Panc1 (cell line): ENCODE measurements around the gene CPLX3.

Experiments used
- POLR2AphosphoS5 ChIP-seq: IDR thresholded peaks from 2 replicates; pipeline ENCODE4 v1.6.1; 2012; ENCODE audit warnings: mild to moderate bottlenecking, low read depth, low read length, moderate library complexity
- SIN3A ChIP-seq: IDR thresholded peaks from 2 replicates; pipeline ENCODE4 v1.6.1; 2012; ENCODE audit warnings: low read depth, mild to moderate bottlenecking, low read length, moderate library complexity, borderline replicate concordance; ENCODE audit not compliant: insufficient read depth
- TCF7L2 ChIP-seq: IDR thresholded peaks from 2 replicates; pipeline ENCODE4 v1.6.1; 2011; ENCODE audit warnings: mild to moderate bottlenecking, low read depth, low read length, inconsistent platforms
- TF ChIP-seq, protein P1 (sequence below): fragments of 450-650 bp; IDR thresholded peaks from 2 replicates; pipeline ENCODE4 v1.5.1; 2017; ENCODE audit warnings: mild to moderate bottlenecking
- TF ChIP-seq, protein P2 (sequence below), 2 experiments: IDR thresholded peaks; 2 replicates each; pipeline ENCODE4 v1.6.1; 2011 to 2012; ENCODE audit warnings: low read depth in 2 of 2, control low read depth in 1 of 2, low read length in 1 of 2, mild to moderate bottlenecking in 1 of 2, moderate library complexity in 1 of 2; ENCODE audit not compliant: insufficient read depth in 1 of 2

DNA sequence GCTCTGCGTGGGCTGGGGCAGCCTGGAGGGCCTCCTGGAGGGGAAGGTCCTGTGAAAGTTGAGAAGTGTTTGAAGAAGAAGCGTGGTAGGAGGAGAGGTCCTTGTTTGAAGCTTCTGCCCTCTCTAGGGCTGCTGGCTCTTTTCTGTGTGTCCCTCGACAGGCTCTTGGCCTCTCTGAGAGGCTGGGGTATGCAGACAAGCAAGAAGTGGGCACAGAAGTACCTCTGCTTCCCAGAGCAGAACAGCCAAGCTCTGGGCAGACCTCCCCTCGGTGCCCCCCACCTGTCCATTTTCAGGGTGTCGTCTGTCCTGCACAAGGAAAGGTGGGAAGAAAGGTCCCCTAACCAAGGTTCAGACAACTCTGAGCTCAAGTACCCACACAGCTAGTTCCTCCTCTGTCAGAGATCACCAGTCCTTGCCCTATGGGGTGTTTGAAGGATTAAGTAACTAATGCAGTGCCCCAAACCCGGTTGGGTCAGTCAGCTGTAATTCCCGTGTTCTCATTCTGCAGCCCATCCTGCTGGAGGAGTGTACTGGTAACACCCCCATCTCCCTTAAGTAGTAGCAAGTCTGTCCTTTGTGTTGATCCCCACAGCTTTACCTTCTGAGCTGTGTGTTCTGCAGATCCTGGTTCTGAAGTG, 38.3 kb upstream of the CPLX3 start:
- TF ChIP-seq POLR2AphosphoS5 (no peak), SIN3A (no peak), TCF7L2 (no peak)
- TF ChIP-seq, protein P1, sequence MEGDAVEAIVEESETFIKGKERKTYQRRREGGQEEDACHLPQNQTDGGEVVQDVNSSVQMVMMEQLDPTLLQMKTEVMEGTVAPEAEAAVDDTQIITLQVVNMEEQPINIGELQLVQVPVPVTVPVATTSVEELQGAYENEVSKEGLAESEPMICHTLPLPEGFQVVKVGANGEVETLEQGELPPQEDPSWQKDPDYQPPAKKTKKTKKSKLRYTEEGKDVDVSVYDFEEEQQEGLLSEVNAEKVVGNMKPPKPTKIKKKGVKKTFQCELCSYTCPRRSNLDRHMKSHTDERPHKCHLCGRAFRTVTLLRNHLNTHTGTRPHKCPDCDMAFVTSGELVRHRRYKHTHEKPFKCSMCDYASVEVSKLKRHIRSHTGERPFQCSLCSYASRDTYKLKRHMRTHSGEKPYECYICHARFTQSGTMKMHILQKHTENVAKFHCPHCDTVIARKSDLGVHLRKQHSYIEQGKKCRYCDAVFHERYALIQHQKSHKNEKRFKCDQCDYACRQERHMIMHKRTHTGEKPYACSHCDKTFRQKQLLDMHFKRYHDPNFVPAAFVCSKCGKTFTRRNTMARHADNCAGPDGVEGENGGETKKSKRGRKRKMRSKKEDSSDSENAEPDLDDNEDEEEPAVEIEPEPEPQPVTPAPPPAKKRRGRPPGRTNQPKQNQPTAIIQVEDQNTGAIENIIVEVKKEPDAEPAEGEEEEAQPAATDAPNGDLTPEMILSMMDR: peak; percentile 63; the same call in 1 of the 2 replicates
- TF ChIP-seq, protein P2, sequence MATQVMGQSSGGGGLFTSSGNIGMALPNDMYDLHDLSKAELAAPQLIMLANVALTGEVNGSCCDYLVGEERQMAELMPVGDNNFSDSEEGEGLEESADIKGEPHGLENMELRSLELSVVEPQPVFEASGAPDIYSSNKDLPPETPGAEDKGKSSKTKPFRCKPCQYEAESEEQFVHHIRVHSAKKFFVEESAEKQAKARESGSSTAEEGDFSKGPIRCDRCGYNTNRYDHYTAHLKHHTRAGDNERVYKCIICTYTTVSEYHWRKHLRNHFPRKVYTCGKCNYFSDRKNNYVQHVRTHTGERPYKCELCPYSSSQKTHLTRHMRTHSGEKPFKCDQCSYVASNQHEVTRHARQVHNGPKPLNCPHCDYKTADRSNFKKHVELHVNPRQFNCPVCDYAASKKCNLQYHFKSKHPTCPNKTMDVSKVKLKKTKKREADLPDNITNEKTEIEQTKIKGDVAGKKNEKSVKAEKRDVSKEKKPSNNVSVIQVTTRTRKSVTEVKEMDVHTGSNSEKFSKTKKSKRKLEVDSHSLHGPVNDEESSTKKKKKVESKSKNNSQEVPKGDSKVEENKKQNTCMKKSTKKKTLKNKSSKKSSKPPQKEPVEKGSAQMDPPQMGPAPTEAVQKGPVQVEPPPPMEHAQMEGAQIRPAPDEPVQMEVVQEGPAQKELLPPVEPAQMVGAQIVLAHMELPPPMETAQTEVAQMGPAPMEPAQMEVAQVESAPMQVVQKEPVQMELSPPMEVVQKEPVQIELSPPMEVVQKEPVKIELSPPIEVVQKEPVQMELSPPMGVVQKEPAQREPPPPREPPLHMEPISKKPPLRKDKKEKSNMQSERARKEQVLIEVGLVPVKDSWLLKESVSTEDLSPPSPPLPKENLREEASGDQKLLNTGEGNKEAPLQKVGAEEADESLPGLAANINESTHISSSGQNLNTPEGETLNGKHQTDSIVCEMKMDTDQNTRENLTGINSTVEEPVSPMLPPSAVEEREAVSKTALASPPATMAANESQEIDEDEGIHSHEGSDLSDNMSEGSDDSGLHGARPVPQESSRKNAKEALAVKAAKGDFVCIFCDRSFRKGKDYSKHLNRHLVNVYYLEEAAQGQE (IDR thresholded peaks at IDR 0.05; ENCODE audit: insufficient read depth in 1 of 2, low read depth in 2 of 2, low read length in 1 of 2): no peak
